Tibial nerve (tissue), 4 donors: ENCODE data around the gene UCN3.

Source experiments
- CTCF ChIP-seq, 5 experiments: fragments of 200-600 bp in 3 of 5; fragments of 450-650 bp in 2 of 5; sonication (generic) in 3 of 5; IDR thresholded peaks; one replicate each; pipeline ENCODE4 v1.5.1; 2016 to 2019; ENCODE audit warnings: antibody characterized with exemption in 5 of 5, mild to moderate bottlenecking in 3 of 5, moderate library complexity in 2 of 5
- EP300 ChIP-seq, 2 donors: sonication (generic); formaldehyde crosslinking; IDR thresholded peaks; one replicate each; pipeline ENCODE4 v1.6.1; 2017; ENCODE audit warnings: antibody characterized with exemption in 2 of 2, mild to moderate bottlenecking in 1 of 2
- POLR2A ChIP-seq, 2 donors: fragments of 450-650 bp; IDR thresholded peaks; one replicate each; pipeline ENCODE4 v1.6.1; 2017; ENCODE audit warnings: antibody characterized with exemption in 2 of 2, mild to moderate bottlenecking in 2 of 2, moderate library complexity in 2 of 2

- TF ChIP-seq CTCF (IDR thresholded peaks at IDR 0.05) (no peak), POLR2A (IDR thresholded peaks at IDR 0.05) (no peak), EP300 (IDR thresholded peaks at IDR 0.05) (no peak)
Observed at GRCh38 chr10:5344746-5345145, 20.0 kb upstream of the UCN3 start.
